WTC11 (cell line): ENCODE results near the gene PDE1A. TPM values are rescaled to one million over a fixed set of nuclear protein-coding genes. Genes with fewer than 3 reads are reported as not detected.

Experiments
- ATAC-seq: fragments of 200-7000 bp; cut with Tn5 transposase; 2 replicates; pipeline ENCODE4 v1.10.0; 2021; ENCODE audit warnings: mild to moderate bottlenecking, moderate library complexity
- CTCF ChIA-PET: fragments of 300-600 bp; sonication (Branson Sonifier 250); formaldehyde crosslinking; loops from one replicate; lab custom pipeline; 2021; ENCODE audit warnings: antibody characterized with exemption; lab: Charles Lee
- POLR2A ChIA-PET: fragments of 350-600 bp; sonication (Branson Sonifier 250); formaldehyde crosslinking; loops from one replicate; lab custom pipeline; 2021; ENCODE audit warnings: antibody characterized with exemption; lab: Charles Lee
- DNase-seq: peaks from one replicate; pipeline ENCODE4 v3.0.0; 2021; ENCODE audit warnings: low spot score
- H3K27ac Mint-ChIP-seq: 2 replicates; pipeline ENCODE4 v1.8.0; 2021; ENCODE audit warnings: mixed read lengths
- H3K27me3 Mint-ChIP-seq: 2 replicates; pipeline ENCODE4 v1.8.0; 2021; ENCODE audit warnings: low read depth, mild to moderate bottlenecking, moderate library complexity, mixed read lengths
- H3K36me3 Mint-ChIP-seq: 2 replicates; pipeline ENCODE4 v1.8.0; 2021; ENCODE audit warnings: mixed read lengths
- H3K4me1 Mint-ChIP-seq: 2 replicates; pipeline ENCODE4 v1.8.0; 2022; ENCODE audit warnings: mixed read lengths
- H3K4me3 Mint-ChIP-seq: 2 replicates; pipeline ENCODE4 v1.8.0; 2021; ENCODE audit warnings: mild to moderate bottlenecking, moderate library complexity, mixed read lengths
- H3K9me3 Mint-ChIP-seq: 2 replicates; pipeline ENCODE4 v1.8.0; 2021; ENCODE audit warnings: mixed read lengths
- CBFB ChIP-seq: sonication (generic); formaldehyde crosslinking; IDR thresholded peaks from 2 replicates; pipeline ENCODE4 v1.8.1; 2022; ENCODE audit warnings: mild to moderate bottlenecking, low read depth, missing genetic modification reagents
- CREB1 ChIP-seq: sonication (generic); formaldehyde crosslinking; IDR thresholded peaks from 2 replicates; pipeline ENCODE4 v1.8.0; 2023; ENCODE audit warnings: mild to moderate bottlenecking, missing genetic modification reagents
- ELF4 ChIP-seq: sonication (generic); formaldehyde crosslinking; IDR thresholded peaks from 2 replicates; pipeline ENCODE4 v1.8.1; 2022; ENCODE audit warnings: low read depth, mild to moderate bottlenecking, moderate library complexity, missing genetic modification reagents
- EMX1 ChIP-seq: fragments of 250-450 bp; sonication (Bioruptor Pico); IDR thresholded peaks from 2 replicates; pipeline ENCODE4 v1.8.0; 2021; ENCODE audit warnings: mild to moderate bottlenecking
- FOXP1 ChIP-seq: sonication (generic); formaldehyde crosslinking; IDR thresholded peaks from 2 replicates; pipeline ENCODE4 v1.8.0; 2022; ENCODE audit warnings: missing genetic modification reagents, mild to moderate bottlenecking, moderate library complexity, borderline replicate concordance
- HMGA2 ChIP-seq: fragments of 250-450 bp; sonication (Bioruptor Pico); IDR thresholded peaks from 2 replicates; pipeline ENCODE4 v1.4.0; 2021; ENCODE audit warnings: mild to moderate bottlenecking, moderate library complexity
- JAZF1 ChIP-seq: fragments of 250-450 bp; sonication (Bioruptor Pico); IDR thresholded peaks from 2 replicates; pipeline ENCODE4 v1.9.0; 2021; ENCODE audit warnings: moderate library complexity, mild to moderate bottlenecking, inconsistent platforms
- MXD4 ChIP-seq: fragments of 250-450 bp; sonication (Bioruptor Pico); IDR thresholded peaks from 2 replicates; pipeline ENCODE4 v1.8.0; 2021; ENCODE audit warnings: mild to moderate bottlenecking, moderate library complexity, borderline replicate concordance
- NFYB ChIP-seq: sonication (generic); formaldehyde crosslinking; conservative IDR thresholded peaks from 2 replicates; pipeline ENCODE4 v1.8.0; 2022; ENCODE audit warnings: low read depth, missing genetic modification reagents
- SMAD3 ChIP-seq: sonication (generic); formaldehyde crosslinking; IDR thresholded peaks from 2 replicates; pipeline ENCODE4 v1.8.0; 2022; ENCODE audit warnings: missing genetic modification reagents, mild to moderate bottlenecking, borderline replicate concordance
- TEAD1 ChIP-seq: sonication (generic); formaldehyde crosslinking; IDR thresholded peaks from 2 replicates; pipeline ENCODE4 v1.8.0; 2022; ENCODE audit warnings: mild to moderate bottlenecking, missing genetic modification reagents
- TEAD4 ChIP-seq: sonication (generic); formaldehyde crosslinking; IDR thresholded peaks from 2 replicates; pipeline ENCODE4 v1.8.0; 2022; ENCODE audit warnings: mild to moderate bottlenecking, missing genetic modification reagents
- TP53 ChIP-seq: sonication (generic); formaldehyde crosslinking; IDR thresholded peaks from 2 replicates; pipeline ENCODE4 v1.8.1; 2023; ENCODE audit warnings: mild to moderate bottlenecking, missing genetic modification reagents
- ZNF219 ChIP-seq: sonication (generic); formaldehyde crosslinking; IDR thresholded peaks from 2 replicates; pipeline ENCODE4 v1.8.0; 2023; ENCODE audit warnings: missing genetic modification reagents, mild to moderate bottlenecking, borderline replicate concordance
- ZNF671 ChIP-seq: fragments of 250-450 bp; sonication (Bioruptor Pico); IDR thresholded peaks from 2 replicates; pipeline ENCODE4 v1.8.0; 2021; ENCODE audit warnings: mild to moderate bottlenecking
- total RNA-seq: library from RNA; stranded (reverse); gene quantifications from 3 replicates; pipeline ENCODE4 v1.2.3, GENCODE V29; 2021
- TF ChIP-seq, protein P1 (sequence below): sonication (generic); formaldehyde crosslinking; IDR thresholded peaks from 2 replicates; pipeline ENCODE4 v1.8.1; 2023; ENCODE audit warnings: mild to moderate bottlenecking, missing genetic modification reagents, borderline replicate concordance
- TF ChIP-seq, protein P2 (sequence below): sonication (generic); formaldehyde crosslinking; IDR thresholded peaks from 2 replicates; pipeline ENCODE4 v1.8.0; 2022; ENCODE audit warnings: mild to moderate bottlenecking, missing genetic modification reagents
- TF ChIP-seq, protein P3 (sequence below): sonication (generic); formaldehyde crosslinking; IDR thresholded peaks from 2 replicates; pipeline ENCODE4 v1.8.1; 2023; ENCODE audit warnings: mild to moderate bottlenecking, missing genetic modification reagents

PDE1A gene
- total RNA-seq, 1 experiment from 2014 or later, result not detected

GRCh38 chr2:182319556-182320505 is 107.0 kb downstream of the PDE1A start:
- peaks cover 4% of the 10 kb centered on the region; the same call in 1 of the 2 replicates for H3K4me1 Mint-ChIP-seq
- no peaks in the 10 kb centered on the region for H3K27me3 Mint-ChIP-seq
- no peak overlapping the region for H3K4me3 Mint-ChIP-seq
- ATAC-seq, result no peak
- no peak overlapping the region for H3K27ac Mint-ChIP-seq
- TF ChIP-seq CBFB (CRISPR knock-in tag) (no peak), FOXP1 (CRISPR knock-in tag) (no peak), TEAD1 (CRISPR knock-in tag) (no peak), HMGA2 (no peak), TP53 (CRISPR knock-in tag) (no peak), ELF4 (CRISPR knock-in tag) (no peak), SMAD3 (no peak), EMX1 (CRISPR knock-in tag) (no peak), CREB1 (CRISPR knock-in tag) (no peak), TEAD4 (CRISPR knock-in tag) (no peak), NFYB (CRISPR knock-in tag) (no peak), ZNF219 (CRISPR knock-in tag) (no peak), ZNF671 (no peak), JAZF1 (CRISPR knock-in tag) (no peak), MXD4 (CRISPR knock-in tag) (no peak)
- TF ChIP-seq, protein P1, sequence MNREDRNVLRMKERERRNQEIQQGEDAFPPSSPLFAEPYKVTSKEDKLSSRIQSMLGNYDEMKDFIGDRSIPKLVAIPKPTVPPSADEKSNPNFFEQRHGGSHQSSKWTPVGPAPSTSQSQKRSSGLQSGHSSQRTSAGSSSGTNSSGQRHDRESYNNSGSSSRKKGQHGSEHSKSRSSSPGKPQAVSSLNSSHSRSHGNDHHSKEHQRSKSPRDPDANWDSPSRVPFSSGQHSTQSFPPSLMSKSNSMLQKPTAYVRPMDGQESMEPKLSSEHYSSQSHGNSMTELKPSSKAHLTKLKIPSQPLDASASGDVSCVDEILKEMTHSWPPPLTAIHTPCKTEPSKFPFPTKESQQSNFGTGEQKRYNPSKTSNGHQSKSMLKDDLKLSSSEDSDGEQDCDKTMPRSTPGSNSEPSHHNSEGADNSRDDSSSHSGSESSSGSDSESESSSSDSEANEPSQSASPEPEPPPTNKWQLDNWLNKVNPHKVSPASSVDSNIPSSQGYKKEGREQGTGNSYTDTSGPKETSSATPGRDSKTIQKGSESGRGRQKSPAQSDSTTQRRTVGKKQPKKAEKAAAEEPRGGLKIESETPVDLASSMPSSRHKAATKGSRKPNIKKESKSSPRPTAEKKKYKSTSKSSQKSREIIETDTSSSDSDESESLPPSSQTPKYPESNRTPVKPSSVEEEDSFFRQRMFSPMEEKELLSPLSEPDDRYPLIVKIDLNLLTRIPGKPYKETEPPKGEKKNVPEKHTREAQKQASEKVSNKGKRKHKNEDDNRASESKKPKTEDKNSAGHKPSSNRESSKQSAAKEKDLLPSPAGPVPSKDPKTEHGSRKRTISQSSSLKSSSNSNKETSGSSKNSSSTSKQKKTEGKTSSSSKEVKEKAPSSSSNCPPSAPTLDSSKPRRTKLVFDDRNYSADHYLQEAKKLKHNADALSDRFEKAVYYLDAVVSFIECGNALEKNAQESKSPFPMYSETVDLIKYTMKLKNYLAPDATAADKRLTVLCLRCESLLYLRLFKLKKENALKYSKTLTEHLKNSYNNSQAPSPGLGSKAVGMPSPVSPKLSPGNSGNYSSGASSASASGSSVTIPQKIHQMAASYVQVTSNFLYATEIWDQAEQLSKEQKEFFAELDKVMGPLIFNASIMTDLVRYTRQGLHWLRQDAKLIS (CRISPR knock-in tag), result no peak
- TF ChIP-seq, protein P2, sequence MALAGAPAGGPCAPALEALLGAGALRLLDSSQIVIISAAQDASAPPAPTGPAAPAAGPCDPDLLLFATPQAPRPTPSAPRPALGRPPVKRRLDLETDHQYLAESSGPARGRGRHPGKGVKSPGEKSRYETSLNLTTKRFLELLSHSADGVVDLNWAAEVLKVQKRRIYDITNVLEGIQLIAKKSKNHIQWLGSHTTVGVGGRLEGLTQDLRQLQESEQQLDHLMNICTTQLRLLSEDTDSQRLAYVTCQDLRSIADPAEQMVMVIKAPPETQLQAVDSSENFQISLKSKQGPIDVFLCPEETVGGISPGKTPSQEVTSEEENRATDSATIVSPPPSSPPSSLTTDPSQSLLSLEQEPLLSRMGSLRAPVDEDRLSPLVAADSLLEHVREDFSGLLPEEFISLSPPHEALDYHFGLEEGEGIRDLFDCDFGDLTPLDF (CRISPR knock-in tag), result no peak
- TF ChIP-seq, protein P3, sequence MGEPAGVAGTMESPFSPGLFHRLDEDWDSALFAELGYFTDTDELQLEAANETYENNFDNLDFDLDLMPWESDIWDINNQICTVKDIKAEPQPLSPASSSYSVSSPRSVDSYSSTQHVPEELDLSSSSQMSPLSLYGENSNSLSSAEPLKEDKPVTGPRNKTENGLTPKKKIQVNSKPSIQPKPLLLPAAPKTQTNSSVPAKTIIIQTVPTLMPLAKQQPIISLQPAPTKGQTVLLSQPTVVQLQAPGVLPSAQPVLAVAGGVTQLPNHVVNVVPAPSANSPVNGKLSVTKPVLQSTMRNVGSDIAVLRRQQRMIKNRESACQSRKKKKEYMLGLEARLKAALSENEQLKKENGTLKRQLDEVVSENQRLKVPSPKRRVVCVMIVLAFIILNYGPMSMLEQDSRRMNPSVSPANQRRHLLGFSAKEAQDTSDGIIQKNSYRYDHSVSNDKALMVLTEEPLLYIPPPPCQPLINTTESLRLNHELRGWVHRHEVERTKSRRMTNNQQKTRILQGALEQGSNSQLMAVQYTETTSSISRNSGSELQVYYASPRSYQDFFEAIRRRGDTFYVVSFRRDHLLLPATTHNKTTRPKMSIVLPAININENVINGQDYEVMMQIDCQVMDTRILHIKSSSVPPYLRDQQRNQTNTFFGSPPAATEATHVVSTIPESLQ, result no peak
- TF ChIP-seq, all 79 proteins: peak for 0
- DNase-seq, result no peak
- ChIA-PET CTCF (no interaction called here), POLR2A (interaction anchor here (0.7 kb wide), 1 partner anchor 328 kb away, joined by 3 read pairs; no protein-coding TSS in a partner anchor)
- peaks cover 13% of the 10 kb centered on the region for H3K9me3 Mint-ChIP-seq
- H3K36me3 Mint-ChIP-seq, result no peaks in the 10 kb centered on the region
